CD4-positive, alpha-beta T cell treated with Interleukin-6 at 100 ng/mL for 8 hours (primary cell): ENCODE results near the gene ZNF429.
A peak's percentile ranks its signal among the peaks of the same experiment; 100 is the strongest.
"Not testable (repeated sequence)": the region's sequence is repeated elsewhere in the genome, so short reads cannot be mapped to it uniquely, and the experiment has no call there.

Experiments
- DNase-seq: peaks from one replicate; pipeline ENCODE4 v3.0.0-alpha.2; 2020; ENCODE audit warnings: mixed read lengths, low spot score

ZNF429 gene

DNA sequence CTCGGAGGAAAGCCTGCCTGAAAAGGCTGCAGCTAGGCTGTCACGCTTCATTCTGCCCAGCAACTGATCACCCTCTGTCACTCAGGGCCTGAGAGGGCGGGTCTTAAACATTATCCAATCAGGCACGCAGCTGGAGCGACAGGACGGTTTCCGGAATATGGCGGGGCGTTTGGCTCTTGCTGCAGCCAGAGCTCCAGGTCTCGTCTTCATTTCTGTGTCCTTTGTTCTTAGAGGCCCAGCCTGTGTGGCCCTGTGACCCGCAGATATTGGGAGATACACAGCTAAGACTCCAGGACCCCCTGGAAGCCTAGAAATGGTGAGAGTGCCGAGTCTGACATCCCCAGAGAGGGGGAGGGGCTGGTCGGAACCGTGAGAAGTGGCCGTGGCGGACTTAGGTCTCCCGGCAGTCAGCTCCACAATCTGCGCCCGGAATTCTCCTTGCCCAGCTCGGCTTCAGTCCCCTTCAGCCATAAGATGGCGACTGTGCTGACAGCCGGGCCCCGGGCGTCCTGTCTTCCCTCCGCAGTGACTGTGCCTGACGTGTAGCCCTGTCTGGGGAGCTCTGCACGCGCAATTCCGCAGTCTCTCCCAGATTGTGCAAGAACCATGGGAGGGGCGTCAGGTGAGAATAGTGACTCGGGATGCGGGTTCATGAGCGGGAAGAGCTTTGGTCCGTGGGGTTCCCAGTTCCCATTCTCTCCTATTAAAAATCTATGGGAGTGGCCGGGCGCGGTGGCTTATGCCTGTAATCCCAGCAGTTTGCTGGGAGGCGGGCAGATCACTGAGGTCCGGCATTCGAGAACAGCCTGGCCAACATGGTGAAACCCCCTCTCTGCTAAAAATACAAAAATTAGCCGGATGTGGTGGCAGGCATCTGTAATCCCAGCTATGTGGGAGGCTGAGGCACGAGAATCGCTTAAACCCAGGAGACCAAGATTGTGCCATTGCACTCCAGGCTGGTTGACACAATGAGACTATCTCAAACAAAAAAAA is at the start of gene ZNF429:
Gene ZNF429 (plus strand): TSS at position 144 of the 993 bp plus-strand sequence. CDS start 170 bp downstream, at position 314.
- DNase-seq = peak; percentile 92

- DNase-seq = no peak
Observed at GRCh38 chr19:21460686-21461085, 44.7 kb upstream of the ZNF429 start.

- DNase-seq = no peak
Observed at GRCh38 chr19:21462540-21462939, 42.9 kb upstream of the ZNF429 start.

DNA sequence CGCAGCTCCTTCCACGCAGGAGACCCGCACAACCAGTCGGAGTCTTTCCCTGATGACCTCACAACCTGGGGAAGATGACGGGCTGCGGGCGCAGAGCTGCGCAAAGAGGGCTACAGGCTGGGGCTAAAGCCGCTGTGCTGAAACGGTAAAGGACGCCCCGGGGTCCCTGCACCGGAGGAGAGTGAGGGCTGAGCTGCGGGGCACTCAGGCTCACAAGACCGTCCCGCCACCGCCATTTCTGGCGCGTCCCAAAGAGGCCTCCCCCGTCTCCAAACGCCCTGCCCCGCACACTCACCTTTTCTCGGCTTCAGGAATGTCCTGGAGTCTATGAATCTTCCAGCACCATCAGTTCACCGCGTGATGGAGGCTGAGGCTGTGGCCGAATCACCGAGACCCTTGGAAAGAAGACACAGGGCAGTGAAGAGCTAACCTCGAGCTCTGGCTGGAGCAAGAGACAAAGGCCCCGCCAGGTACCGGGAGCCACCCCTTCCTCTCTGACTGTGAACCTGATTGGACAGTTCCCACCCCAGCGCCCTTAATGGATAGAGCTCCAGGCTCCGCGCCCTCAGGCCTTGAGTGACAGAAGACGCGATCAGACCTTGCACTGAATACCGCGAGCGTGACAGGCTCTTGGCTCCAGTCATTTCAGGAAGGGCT is 41.8 kb upstream of the ZNF429 start:
- peak; percentile 33 for DNase-seq

DNA sequence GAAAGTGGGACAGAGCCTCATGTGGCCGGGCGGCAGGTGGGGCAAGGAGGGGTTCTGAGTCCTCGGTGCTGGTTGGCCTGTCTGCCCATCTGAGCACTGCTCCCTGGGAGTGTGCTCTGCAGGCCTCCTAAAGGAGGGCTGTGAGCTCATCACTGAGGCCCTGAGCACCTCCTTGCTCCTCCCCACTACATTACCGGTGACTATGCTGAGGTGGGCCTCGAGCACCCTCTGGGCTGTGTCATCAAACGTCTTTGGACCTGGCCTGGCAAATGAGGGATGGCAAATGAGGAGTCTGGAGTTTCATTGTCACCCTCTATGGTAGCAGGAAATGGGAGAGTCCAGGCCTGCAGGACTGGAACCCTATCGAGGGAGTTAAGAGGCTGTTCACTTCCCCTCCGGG is 38.8 kb upstream of the ZNF429 start:
- no peak for DNase-seq

DNA sequence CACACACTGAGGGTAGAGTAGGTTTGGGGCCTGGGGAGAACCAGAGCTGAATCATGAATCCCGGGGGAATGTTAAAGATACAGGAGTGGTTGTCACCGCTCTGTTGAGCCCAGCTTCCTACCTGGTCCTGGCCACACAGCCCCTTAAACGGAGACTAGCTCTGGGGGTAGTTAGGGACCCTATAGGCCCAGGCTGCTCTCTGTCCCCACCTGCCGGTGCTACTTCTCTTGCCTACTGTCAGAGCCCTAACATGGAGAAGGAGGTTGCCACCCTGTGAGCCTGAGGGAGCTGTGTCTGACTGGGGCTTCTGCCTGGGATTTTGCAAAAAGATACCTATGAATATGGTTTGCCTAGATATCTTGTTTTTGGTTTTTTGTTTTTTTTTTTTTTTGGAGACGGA is 36.6 kb upstream of the ZNF429 start:
- no peak for DNase-seq

GRCh38 chr19:21472507-21472906 is 32.9 kb upstream of the ZNF429 start:
- DNase-seq = no peak

DNA sequence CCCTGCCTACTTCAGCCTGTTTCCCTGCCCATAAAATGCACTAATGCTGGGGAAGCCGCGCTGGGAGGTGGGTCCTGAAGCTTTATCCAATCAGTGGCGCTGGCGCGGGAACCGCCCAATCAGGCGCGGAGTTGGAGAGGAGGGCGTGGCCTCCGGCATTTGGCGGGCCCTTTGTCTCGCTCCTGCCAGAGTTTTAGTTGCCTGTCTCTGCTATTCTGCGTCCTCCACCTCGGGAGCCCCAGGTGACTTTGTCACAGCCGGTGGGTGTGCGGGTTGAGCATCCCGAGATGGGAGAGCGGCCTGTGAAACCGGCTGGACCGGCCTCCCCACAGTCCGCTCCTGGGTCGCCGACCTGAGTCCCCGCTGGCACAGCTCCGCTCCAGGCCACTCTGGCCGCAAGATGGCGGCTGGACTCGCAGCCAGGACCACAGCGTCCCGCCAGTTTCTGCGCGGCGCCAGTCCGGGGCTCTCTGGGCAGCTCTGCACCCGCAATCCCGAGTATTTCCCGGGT is 30.7 kb upstream of the ZNF429 start:
- DNase-seq = peak; percentile 62

GRCh38 chr19:21482361-21482760 is 23.0 kb upstream of the ZNF429 start:
- not testable (repeated sequence) for DNase-seq

- peak; percentile 73 for DNase-seq
Observed at GRCh38 chr19:21482863-21483276, 22.5 kb upstream of the ZNF429 start.

DNA sequence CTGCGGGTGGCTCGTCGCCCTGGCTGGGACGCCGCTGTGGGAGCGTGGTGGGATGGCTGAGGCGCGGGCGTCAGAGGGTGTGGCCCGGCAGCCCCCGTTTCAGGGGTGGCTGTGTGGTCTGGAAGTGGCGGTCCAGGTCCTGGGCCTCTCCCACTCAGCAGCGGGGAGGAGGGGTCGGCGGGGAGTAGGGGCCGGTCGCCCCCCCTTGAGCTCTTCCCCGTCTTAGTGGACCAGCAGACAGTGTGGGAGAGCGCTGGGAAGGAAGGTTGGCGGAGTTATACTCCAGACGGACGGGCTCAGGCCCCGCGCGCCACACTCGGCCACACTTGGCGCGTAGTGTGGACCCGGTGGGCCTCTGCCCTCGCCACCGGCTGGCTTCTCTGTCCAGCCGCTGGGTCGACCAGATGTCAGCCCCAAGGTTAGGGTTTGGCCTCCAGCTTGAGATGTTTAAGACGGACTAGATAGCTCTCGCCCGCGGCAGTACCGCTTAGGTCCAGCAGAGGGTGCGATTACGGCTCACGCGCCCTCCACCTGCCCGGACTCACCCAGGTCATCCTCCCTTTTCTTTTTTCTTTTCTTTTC is 21.7 kb upstream of the ZNF429 start:
- peak; percentile 68 for DNase-seq

- DNase-seq = no peak
Observed at GRCh38 chr19:21484631-21485030, 20.8 kb upstream of the ZNF429 start.

DNA sequence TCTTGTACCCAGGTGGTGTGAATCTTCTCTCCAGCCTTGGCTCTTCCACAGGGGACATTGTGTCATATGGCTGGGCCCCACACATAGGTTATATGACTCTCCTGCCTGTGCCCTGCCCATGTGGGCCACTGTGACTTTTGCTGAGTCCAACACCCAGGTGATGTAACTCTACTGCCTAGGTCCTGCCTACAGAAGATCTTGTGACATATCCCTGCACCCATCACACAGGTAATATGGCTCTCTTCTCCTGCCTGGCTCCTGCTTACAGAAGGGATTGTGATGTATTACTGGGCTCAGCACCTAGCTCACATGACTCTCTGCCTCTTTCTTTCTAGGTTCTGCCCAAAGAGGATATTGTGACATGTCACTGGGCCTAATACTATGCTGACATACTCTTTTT is 19.5 kb upstream of the ZNF429 start:
- no peak for DNase-seq

- no peak for DNase-seq
Observed at GRCh38 chr19:21487969-21488368, 17.4 kb upstream of the ZNF429 start.

GRCh38 chr19:21491146-21491545 is 14.3 kb upstream of the ZNF429 start:
- DNase-seq = no peak

DNA sequence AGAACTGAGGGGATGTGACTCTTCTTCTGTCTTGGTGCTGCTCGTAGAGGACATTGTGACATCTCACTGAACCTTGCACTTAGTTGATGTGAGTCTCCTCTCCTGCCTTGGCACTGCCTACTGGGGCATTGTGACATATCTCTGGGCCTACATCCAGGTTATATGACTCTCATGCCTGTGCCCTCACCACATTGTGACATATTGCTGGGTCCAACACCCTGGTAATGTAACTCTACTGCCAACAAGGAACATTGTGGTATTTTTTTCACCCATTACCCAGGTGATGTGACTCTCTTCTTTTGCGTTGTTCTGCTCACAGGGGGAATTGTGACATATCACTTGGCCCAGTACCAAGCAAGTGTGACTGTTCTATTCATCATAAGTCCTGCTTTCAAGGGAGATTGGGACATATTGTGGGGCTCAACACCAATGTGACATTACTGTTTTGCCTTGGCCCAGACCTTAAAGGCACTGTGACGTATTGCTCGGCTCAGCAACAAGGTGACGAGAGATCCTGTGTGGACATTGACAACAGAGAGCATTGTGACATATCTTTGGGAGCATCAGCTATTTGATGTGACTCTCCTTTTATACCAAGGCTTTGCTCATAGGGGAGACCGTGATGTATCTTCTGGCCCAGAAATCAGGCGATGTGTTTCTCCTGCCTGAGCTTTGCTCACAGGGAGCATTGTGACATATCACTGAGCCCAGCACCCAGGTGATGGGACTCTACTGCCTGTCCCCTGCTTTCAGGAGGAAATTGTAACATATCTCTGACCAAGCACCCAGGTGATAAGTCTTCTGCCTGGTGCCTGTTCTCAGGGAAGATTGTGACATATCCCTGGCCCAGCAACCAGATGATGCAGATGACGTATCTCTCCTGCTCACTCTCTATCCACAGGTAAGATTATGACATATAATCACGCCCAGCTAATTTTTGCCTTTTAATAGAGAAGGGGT is 12.2 kb upstream of the ZNF429 start:
- no peak for DNase-seq

GRCh38 chr19:21496876-21497275 is 8.5 kb upstream of the ZNF429 start:
- DNase-seq = no peak

DNA sequence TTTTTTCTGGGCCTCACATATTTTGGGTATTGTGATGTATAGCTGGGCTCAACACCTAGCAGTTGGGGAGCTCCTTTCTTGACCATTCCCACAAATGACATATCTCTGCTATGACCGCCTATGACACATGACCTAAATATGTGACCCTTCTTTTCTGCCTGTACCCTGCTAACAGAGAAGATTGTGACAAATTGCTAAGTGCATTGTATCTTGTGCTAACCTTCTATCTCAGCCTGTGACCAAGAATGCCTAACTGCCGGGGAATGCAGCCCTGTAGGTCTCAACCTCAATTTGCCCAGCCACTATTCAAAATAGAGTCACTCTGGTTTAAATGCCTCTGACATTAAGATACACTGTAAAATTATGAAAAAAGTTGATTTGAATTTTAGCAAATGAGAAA is 6.8 kb upstream of the ZNF429 start:
- DNase-seq = no peak

GRCh38 chr19:21508198-21508597 is 2.8 kb downstream of the ZNF429 start:
- DNase-seq = no peak

DNA sequence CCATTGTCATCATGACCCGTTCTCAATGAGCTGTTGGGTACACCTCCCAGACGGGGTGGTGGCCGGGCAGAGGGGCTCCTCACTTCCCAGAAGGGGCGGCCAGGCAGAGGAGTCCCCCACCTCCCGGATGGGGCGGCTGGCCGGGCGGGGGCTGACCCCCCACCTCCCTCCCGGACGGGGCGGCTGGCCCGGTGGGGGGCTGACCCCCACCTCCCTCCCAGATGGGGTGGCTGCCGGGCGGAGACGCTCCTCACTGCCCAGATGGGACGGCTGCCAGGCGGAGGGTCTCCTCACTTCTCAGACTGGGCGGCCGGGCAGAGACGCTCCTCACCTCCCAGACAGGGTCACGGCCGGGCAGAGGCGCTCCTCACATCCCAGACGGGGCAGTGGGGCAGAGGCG is 5.7 kb downstream of the ZNF429 start:
- DNase-seq = not testable (repeated sequence)

DNA sequence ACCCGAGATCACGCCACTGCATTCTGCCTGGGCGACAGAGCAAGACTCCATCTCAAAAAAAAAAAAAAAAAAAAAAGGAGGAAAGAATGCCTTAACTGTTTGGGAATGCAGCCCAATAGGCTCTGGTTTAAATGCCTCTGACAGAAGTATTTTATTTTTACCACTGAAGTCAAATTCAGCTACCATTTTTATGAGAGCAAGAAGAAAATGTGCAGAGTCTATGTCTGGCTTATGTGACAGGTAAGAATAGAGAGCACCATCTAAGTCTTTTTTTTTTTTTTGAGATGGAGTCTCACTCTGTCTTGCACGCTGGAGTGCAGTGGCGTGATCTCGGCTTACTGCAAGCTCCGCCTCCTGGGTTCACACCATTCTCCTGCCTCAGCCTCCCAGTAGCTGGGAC is 7.2 kb downstream of the ZNF429 start:
- not testable (repeated sequence) for DNase-seq
